PC-9 (cell line): ENCODE results near the gene DOC2A. TPM values are rescaled to one million over a fixed set of nuclear protein-coding genes. Genes with fewer than 3 reads are reported as not detected.
A peak's percentile ranks its signal among the peaks of the same experiment; 100 is the strongest.

Experiments
- BruUV-seq: library from RNA; stranded (reverse); fragments of 400-500 nt; replicated peaks from 2 replicates; lab custom pipeline; 2021; lab: Mats Ljungman, UMichigan
- CTCF ChIA-PET: fragments of 300-600 bp; sonication (Branson Sonifier 250); formaldehyde crosslinking; loops from one replicate; lab custom pipeline; 2022; ENCODE audit warnings: antibody characterized with exemption; lab: Charles Lee
- POLR2A ChIA-PET: fragments of 300-600 bp; sonication (Branson Sonifier 250); formaldehyde crosslinking; loops from one replicate; lab custom pipeline; 2022; ENCODE audit warnings: antibody characterized with exemption; ENCODE audit not compliant: unreplicated experiment; lab: Charles Lee
- DNase-seq, 2 experiments: peaks; one replicate each; pipeline versions ENCODE4 v3.0.0 to v3.0.0-alpha.2; 2015 to 2022; ENCODE audit warnings: mixed read lengths in 1 of 2
- H2AFZ ChIP-seq: fragments of 200-600 bp; sonication (generic); 2 replicates; pipeline ENCODE4 v1.8.1; 2017; ENCODE audit warnings: antibody characterized with exemption
- H3F3A ChIP-seq: fragments of 200-600 bp; sonication (generic); 2 replicates; pipeline ENCODE4 v1.8.1; 2017; ENCODE audit warnings: antibody characterized with exemption, mild to moderate bottlenecking, low read depth; ENCODE audit not compliant: insufficient read depth
- H3K27ac ChIP-seq: fragments of 200-600 bp; sonication (generic); 2 replicates; pipeline ENCODE4 v1.6.1; 2016; ENCODE audit warnings: mixed run types
- H3K27me3 ChIP-seq: fragments of 200-600 bp; sonication (generic); 2 replicates; pipeline ENCODE4 v1.6.1; 2016; ENCODE audit warnings: low read depth, mixed run types; ENCODE audit not compliant: insufficient read depth
- H3K36me3 ChIP-seq: fragments of 200-600 bp; sonication (generic); 2 replicates; pipeline ENCODE4 v1.6.1; 2016; ENCODE audit warnings: low read depth, mixed run types
- H3K4me1 ChIP-seq: fragments of 200-600 bp; sonication (generic); replicated peaks from 2 replicates; pipeline ENCODE4 v1.6.1; 2016; ENCODE audit warnings: mixed run types; ENCODE audit not compliant: insufficient read depth
- H3K4me2 ChIP-seq: fragments of 200-600 bp; sonication (generic); 2 replicates; pipeline ENCODE4 v1.6.1; 2017; ENCODE audit warnings: mixed run types
- H3K4me3 ChIP-seq: fragments of 200-600 bp; sonication (generic); 2 replicates; pipeline ENCODE4 v1.6.1; 2016; ENCODE audit warnings: mixed run types
- H3K79me2 ChIP-seq: fragments of 200-600 bp; sonication (generic); 2 replicates; pipeline ENCODE4 v1.6.1; 2017; ENCODE audit warnings: low read depth, mixed run types
- H3K9me2 ChIP-seq: fragments of 200-600 bp; sonication (generic); 2 replicates; pipeline ENCODE4 v1.8.1; 2017; ENCODE audit warnings: mild to moderate bottlenecking; ENCODE audit not compliant: insufficient read depth
- H3K9me3 ChIP-seq: fragments of 200-600 bp; sonication (generic); 2 replicates; pipeline ENCODE4 v1.8.1; 2016; ENCODE audit warnings: low read depth; ENCODE audit not compliant: insufficient read depth
- H4K20me1 ChIP-seq: fragments of 200-600 bp; sonication (generic); 2 replicates; pipeline ENCODE4 v1.8.1; 2017; ENCODE audit not compliant: insufficient read depth
- CTCF ChIP-seq: fragments of 200-600 bp; sonication (generic); conservative IDR thresholded peaks from 2 replicates; pipeline ENCODE4 v1.6.1; 2017; ENCODE audit warnings: mixed run types, antibody characterized with exemption, mild to moderate bottlenecking, moderate library complexity
- EZH2 ChIP-seq: fragments of 200-600 bp; sonication (generic); IDR thresholded peaks from 2 replicates; pipeline ENCODE4 v1.8.0; 2017; ENCODE audit warnings: antibody characterized with exemption, low read depth
- intact Hi-C: fragments of 100-400 bp; cut with micrococcal nuclease; formaldehyde crosslinking; loops from one replicate; pipeline ENCODE4 v1.10.0; 2022; ENCODE audit not compliant: unreplicated experiment
- total RNA-seq: library from RNA; stranded (reverse); gene quantifications from 2 replicates; pipeline ENCODE4 v1.2.3, GENCODE V29; 2021

Gene DOC2A
- total RNA-seq, 1 experiment from 2014 or later: 11.0 TPM

- intact Hi-C loops: no loop called here
Observed at GRCh38 chr16:30005341-30006094, 5.3 kb downstream of the DOC2A start.

GRCh38 chr16:30004811-30005242 lies 6.0 kb downstream of the DOC2A start:
- H4K20me1 ChIP-seq: peaks cover 3% of the 10 kb centered on the region; the same call in 1 of the 2 replicates
- no peak overlapping the region for H3K27ac ChIP-seq
- H3K4me1 ChIP-seq: no peaks in the 10 kb centered on the region
- H3K9me3 ChIP-seq: no peaks in the 10 kb centered on the region
- no peak overlapping the region for H3K4me2 ChIP-seq
- H3K79me2 ChIP-seq: no peaks in the 10 kb centered on the region
- H3K27me3 ChIP-seq: no peaks in the 10 kb centered on the region
- intact Hi-C loops: no loop called here
- no peak overlapping the region for H2AFZ ChIP-seq
- ChIA-PET CTCF (no interaction called here), POLR2A (interaction anchor here (0.6 kb wide), 1 partner anchor 106 kb away, joined by 4 read pairs; the partner anchor contains the start of gene SEZ6L2)
- no peak overlapping the region for H3K4me3 ChIP-seq
- DNase-seq: no peak
- TF ChIP-seq EZH2 (no peak), CTCF (no peak)
- H3K9me2 ChIP-seq: no peaks in the 10 kb centered on the region
- H3K36me3 ChIP-seq: no peaks in the 10 kb centered on the region
- BruUV-seq: no TSS peak
- H3F3A ChIP-seq: peaks cover 7% of the 10 kb centered on the region

More at GRCh38 chr16:30005341-30006094, 5.3 kb downstream of the DOC2A start:
- H3F3A ChIP-seq: peaks cover 7% of the 10 kb centered on the region
- no peak overlapping the region for H2AFZ ChIP-seq
- H3K9me2 ChIP-seq: no peaks in the 10 kb centered on the region
- H3K27me3 ChIP-seq: peaks cover 5% of the 10 kb centered on the region
- ChIA-PET CTCF (interaction anchor here (0.5 kb wide), 1 partner anchor 179 kb away, joined by 4 read pairs; no protein-coding TSS in a partner anchor), POLR2A (no interaction called here)
- H3K27ac ChIP-seq: no peak overlapping the region
- no peaks in the 10 kb centered on the region for H3K9me3 ChIP-seq
- peak in 1 of 2 experiments; percentile 44 for DNase-seq
- H3K4me1 ChIP-seq: no peaks in the 10 kb centered on the region
- H4K20me1 ChIP-seq: peaks cover 3% of the 10 kb centered on the region; the same call in 1 of the 2 replicates
- no peaks in the 10 kb centered on the region for H3K79me2 ChIP-seq
- TF ChIP-seq CTCF: peak; percentile 85
- no peak for TF ChIP-seq EZH2
- no peak overlapping the region for H3K4me2 ChIP-seq
- BruUV-seq: TSS peak; percentile 32
- no peaks in the 10 kb centered on the region for H3K36me3 ChIP-seq
- no peak overlapping the region for H3K4me3 ChIP-seq

GRCh38 chr16:30004424-30004776 lies 6.4 kb downstream of the DOC2A start:
- H3K36me3 ChIP-seq: no peaks in the 10 kb centered on the region
- BruUV-seq: no TSS peak

More at GRCh38 chr16:30004424-30004776, 6.4 kb downstream of the DOC2A start:
- DNase-seq: no peak
- TF ChIP-seq CTCF (no peak), EZH2 (no peak)
- Histone ChIP-seq H3K9me3 (no peaks in the 10 kb centered on the region), H3K4me3 (no peak overlapping the region), H3K4me2 (no peak overlapping the region), H2AFZ (no peak overlapping the region), H3K4me1 (no peaks in the 10 kb centered on the region), H4K20me1 (peaks cover 3% of the 10 kb centered on the region; the same call in 1 of the 2 replicates), H3K27ac (no peak overlapping the region), H3K79me2 (no peaks in the 10 kb centered on the region), H3F3A (peaks cover 7% of the 10 kb centered on the region), H3K9me2 (no peaks in the 10 kb centered on the region), H3K27me3 (no peaks in the 10 kb centered on the region)
- CTCF ChIA-PET: no interaction called here
- intact Hi-C loops: no loop called here
- POLR2A ChIA-PET: interaction anchor here (0.6 kb wide), 1 partner anchor 105 kb away, joined by 4 read pairs; the partner anchor contains the start of gene SEZ6L2
